Esophagus muscularis mucosa (tissue), 3 donors: ENCODE results near the gene SPAG17.

Experiments
- POLR2A ChIP-seq: fragments of 450-650 bp; IDR thresholded peaks from one replicate; pipeline ENCODE4 v1.6.1; 2017; ENCODE audit warnings: antibody characterized with exemption, moderate library complexity, mild to moderate bottlenecking, low read depth
- TF ChIP-seq, protein P1 (sequence below), 3 experiments: fragments of 200-600 bp in 2 of 3; fragments of 450-650 bp in 1 of 3; sonication (generic) in 2 of 3; IDR thresholded peaks; one replicate each; pipeline ENCODE4 v1.5.1; 2017 to 2019; ENCODE audit warnings: antibody characterized with exemption in 3 of 3, mild to moderate bottlenecking in 2 of 3, moderate library complexity in 1 of 3

DNA sequence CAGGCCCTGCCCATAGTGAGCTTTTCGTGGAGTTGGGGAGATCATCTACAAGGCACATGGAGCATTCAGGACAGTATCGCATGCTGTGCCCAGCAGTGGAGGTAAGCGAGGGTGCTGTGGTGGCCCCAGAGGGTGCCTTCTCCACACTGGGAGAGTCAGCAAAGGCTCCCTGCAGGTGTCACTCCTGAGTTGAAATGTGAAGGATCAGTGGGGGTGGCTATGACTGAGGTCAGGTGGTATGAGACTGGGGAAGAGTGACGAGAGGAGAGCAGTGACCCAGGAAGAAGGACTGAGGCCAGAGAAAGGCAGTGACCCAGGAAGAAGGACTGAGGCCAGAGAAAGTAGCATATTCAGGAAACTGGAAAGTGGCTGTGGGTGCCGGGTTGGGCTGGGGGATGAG lies 53.0 kb downstream of the SPAG17 start:
- TF ChIP-seq, protein P1, sequence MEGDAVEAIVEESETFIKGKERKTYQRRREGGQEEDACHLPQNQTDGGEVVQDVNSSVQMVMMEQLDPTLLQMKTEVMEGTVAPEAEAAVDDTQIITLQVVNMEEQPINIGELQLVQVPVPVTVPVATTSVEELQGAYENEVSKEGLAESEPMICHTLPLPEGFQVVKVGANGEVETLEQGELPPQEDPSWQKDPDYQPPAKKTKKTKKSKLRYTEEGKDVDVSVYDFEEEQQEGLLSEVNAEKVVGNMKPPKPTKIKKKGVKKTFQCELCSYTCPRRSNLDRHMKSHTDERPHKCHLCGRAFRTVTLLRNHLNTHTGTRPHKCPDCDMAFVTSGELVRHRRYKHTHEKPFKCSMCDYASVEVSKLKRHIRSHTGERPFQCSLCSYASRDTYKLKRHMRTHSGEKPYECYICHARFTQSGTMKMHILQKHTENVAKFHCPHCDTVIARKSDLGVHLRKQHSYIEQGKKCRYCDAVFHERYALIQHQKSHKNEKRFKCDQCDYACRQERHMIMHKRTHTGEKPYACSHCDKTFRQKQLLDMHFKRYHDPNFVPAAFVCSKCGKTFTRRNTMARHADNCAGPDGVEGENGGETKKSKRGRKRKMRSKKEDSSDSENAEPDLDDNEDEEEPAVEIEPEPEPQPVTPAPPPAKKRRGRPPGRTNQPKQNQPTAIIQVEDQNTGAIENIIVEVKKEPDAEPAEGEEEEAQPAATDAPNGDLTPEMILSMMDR (IDR thresholded peaks at IDR 0.05), result no peak
- TF ChIP-seq POLR2A, result no peak
